ENCODE data around the gene TMEM126B. TPM values are rescaled to one million over a fixed set of nuclear protein-coding genes. Genes with fewer than 3 reads are reported as not detected.

Gene TMEM126B
- total RNA-seq, 1 experiment from 2014 or later: 65.8 TPM

- TF ChIP-seq ZSCAN18 (CRISPR knock-in tag; IDR thresholded peaks at IDR 0.05) (no peak), ZNF263 (CRISPR knock-in tag; IDR thresholded peaks at IDR 0.05; ENCODE audit: low read depth) (no peak), AR (CRISPR knock-in tag; IDR thresholded peaks at IDR 0.05) (no peak)
Measured at GRCh38 chr11:85666687-85667086, 38.3 kb downstream of the TMEM126B start (continued).

- no peak for DNase-seq (ENCODE audit: low spot score)
- CTCF ChIA-PET: no interaction called here
- Mint-ChIP-seq H3K27ac (no peak overlapping the region), H3K27me3 (ENCODE audit: low read depth) (peaks cover 34% of the 10 kb centered on the region), H3K9me3 (peaks cover 27% of the 10 kb centered on the region), H3K36me3 (peaks cover 23% of the 10 kb centered on the region), H3K4me1 (peaks cover 13% of the 10 kb centered on the region), H3K4me3 (no peak overlapping the region)
- POLR2A ChIA-PET: no interaction called here
- ATAC-seq: no peak
- TF ChIP-seq ZNF219 (CRISPR knock-in tag; IDR thresholded peaks at IDR 0.05; ENCODE audit: borderline replicate concordance) (no peak), AR (CRISPR knock-in tag; IDR thresholded peaks at IDR 0.05) (no peak), ATF1 (CRISPR knock-in tag; IDR thresholded peaks at IDR 0.05) (no peak), SMAD4 (CRISPR knock-in tag; IDR thresholded peaks at IDR 0.05) (no peak), PRDM15 (CRISPR knock-in tag; IDR thresholded peaks at IDR 0.05) (no peak), ATF6 (CRISPR knock-in tag; IDR thresholded peaks at IDR 0.05) (no peak), ZNF317 (CRISPR knock-in tag; IDR thresholded peaks at IDR 0.05; ENCODE audit: borderline replicate concordance, low read depth) (no peak), CDX4 (CRISPR knock-in tag; IDR thresholded peaks at IDR 0.05; ENCODE audit: borderline replicate concordance) (no peak), SMAD3 (CRISPR knock-in tag; IDR thresholded peaks at IDR 0.05; ENCODE audit: borderline replicate concordance) (no peak), FOXP4 (CRISPR knock-in tag; IDR thresholded peaks at IDR 0.05) (no peak), GABPB1 (CRISPR knock-in tag; IDR thresholded peaks at IDR 0.05) (no peak), ELF4 (CRISPR knock-in tag; IDR thresholded peaks at IDR 0.05; ENCODE audit: low read depth) (no peak), TEAD4 (CRISPR knock-in tag; IDR thresholded peaks at IDR 0.05) (no peak), MXD4 (CRISPR knock-in tag; IDR thresholded peaks at IDR 0.05; ENCODE audit: borderline replicate concordance) (no peak), MLX (CRISPR knock-in tag; IDR thresholded peaks at IDR 0.05) (no peak), SOX15 (CRISPR knock-in tag; IDR thresholded peaks at IDR 0.05) (no peak)
Measured at GRCh38 chr11:85668157-85668556, 39.8 kb downstream of the TMEM126B start.
